Spleen (tissue), 7 donors: ENCODE measurements around the gene NRARP.

Source experiments
- POLR2A ChIP-seq, 3 donors: fragments of 450-650 bp; IDR thresholded peaks; one replicate each; pipeline ENCODE4 v1.5.1; 2017; ENCODE audit warnings: antibody characterized with exemption in 3 of 3, mild to moderate bottlenecking in 1 of 3
- TF ChIP-seq, protein P1 (sequence below), 11 experiments: fragments of 200-600 bp in 7 of 11; fragments of 450-650 bp in 4 of 11; sonication (generic) in 4 of 11; IDR thresholded peaks in 8 of 11; conservative IDR thresholded peaks in 3 of 11; 1 replicate in 7 of 11; 2 replicates in 4 of 11; pipeline versions ENCODE4 v1.4.0 to v1.8.0; 2016 to 2021; ENCODE audit warnings: antibody characterized with exemption in 11 of 11, inconsistent platforms in 4 of 11, mild to moderate bottlenecking in 1 of 11
- donor health status: DM: no; HTN: no; CAD: no; lungs with moderate emphysema.
- donor health status: DM: no; HTN: no; CAD: no.
- donor health status: DM: no; HTN: no; CAD: no.

DNA sequence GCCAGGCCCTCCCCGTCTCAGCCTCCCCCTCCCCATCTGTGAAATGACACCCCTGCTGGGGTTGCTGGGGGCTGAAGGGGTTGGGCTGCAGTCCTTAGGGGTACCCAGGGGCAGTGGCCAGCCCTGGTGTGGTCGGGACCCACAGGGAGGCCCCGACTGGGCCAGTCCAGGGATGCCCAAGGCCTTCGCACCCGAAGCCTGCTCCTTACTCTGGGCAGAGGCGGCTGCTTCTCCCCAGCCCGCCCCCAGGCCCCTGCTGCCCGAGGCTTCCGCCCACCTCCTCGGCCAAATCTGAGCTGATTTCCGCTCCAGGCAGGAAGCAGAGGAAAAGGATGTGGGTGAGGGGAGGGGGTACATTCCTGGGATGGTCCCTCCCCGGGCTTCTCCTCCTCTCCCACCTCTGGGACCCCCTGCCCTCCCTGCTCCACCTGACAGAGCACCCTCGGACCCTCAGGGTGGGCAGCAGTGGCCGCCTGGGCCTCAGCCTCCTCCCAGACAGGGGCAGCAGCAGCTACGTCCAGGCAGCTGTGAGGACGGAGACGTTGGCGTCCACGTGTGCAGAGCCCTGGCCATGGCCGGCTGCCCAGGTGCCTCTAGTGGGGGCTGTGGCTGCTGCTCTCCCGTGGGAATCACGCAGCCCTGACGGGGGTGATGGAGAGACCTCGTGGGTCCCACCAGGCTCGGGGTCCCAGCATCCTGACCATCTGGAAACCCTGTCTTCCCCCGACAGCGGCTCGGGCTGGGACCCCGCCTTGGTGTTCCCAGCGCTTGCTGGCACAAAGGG is 4.2 kb upstream of the NRARP start:
- TF ChIP-seq, protein P1, sequence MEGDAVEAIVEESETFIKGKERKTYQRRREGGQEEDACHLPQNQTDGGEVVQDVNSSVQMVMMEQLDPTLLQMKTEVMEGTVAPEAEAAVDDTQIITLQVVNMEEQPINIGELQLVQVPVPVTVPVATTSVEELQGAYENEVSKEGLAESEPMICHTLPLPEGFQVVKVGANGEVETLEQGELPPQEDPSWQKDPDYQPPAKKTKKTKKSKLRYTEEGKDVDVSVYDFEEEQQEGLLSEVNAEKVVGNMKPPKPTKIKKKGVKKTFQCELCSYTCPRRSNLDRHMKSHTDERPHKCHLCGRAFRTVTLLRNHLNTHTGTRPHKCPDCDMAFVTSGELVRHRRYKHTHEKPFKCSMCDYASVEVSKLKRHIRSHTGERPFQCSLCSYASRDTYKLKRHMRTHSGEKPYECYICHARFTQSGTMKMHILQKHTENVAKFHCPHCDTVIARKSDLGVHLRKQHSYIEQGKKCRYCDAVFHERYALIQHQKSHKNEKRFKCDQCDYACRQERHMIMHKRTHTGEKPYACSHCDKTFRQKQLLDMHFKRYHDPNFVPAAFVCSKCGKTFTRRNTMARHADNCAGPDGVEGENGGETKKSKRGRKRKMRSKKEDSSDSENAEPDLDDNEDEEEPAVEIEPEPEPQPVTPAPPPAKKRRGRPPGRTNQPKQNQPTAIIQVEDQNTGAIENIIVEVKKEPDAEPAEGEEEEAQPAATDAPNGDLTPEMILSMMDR (IDR thresholded peaks at IDR 0.05 in 8 of 11, conservative IDR thresholded peaks at IDR 0.05 in 3 of 11), result no peak
- TF ChIP-seq POLR2A (IDR thresholded peaks at IDR 0.05), result no peak
